ENCODE measurements around the gene C6orf132.
A peak's percentile ranks its signal among the peaks of the same experiment; 100 is the strongest.

C6orf132 gene

GRCh38 chr6:42084889-42085288 is 57.5 kb downstream of the C6orf132 start:
- DNase-seq (ENCODE audit: low read depth in 2 of 2): no peak

GRCh38 chr6:42083530-42083929 is 58.9 kb downstream of the C6orf132 start:
- no peak for DNase-seq (ENCODE audit: low read depth in 2 of 2)

GRCh38 chr6:42079941-42080464 is 62.4 kb downstream of the C6orf132 start:
- DNase-seq (ENCODE audit: low read depth in 2 of 2): no peak

- no peak for DNase-seq (ENCODE audit: low read depth in 2 of 2)
Measured at GRCh38 chr6:42078386-42078785, 64.0 kb downstream of the C6orf132 start.

GRCh38 chr6:42075159-42075838 is 67.1 kb downstream of the C6orf132 start:
- DNase-seq (ENCODE audit: low read depth in 2 of 2): peak; percentile 35 to 51

GRCh38 chr6:42073287-42073686 is 69.1 kb downstream of the C6orf132 start:
- DNase-seq (ENCODE audit: low read depth in 2 of 2): no peak

GRCh38 chr6:42071881-42072583 is 70.4 kb downstream of the C6orf132 start:
- DNase-seq (ENCODE audit: low read depth in 2 of 2): no peak

- DNase-seq (ENCODE audit: low read depth in 2 of 2): no peak
Measured at GRCh38 chr6:42068872-42069522, 73.4 kb downstream of the C6orf132 start.

GRCh38 chr6:42068173-42068572 is 74.2 kb downstream of the C6orf132 start:
- DNase-seq (ENCODE audit: low read depth in 2 of 2): no peak

GRCh38 chr6:42066156-42066675 is 76.2 kb downstream of the C6orf132 start:
- no peak for DNase-seq (ENCODE audit: low read depth in 2 of 2)

GRCh38 chr6:42059743-42060142 is 82.7 kb downstream of the C6orf132 start:
- DNase-seq (ENCODE audit: low read depth in 2 of 2): no peak

- DNase-seq (ENCODE audit: low read depth in 2 of 2): no peak
Measured at GRCh38 chr6:42053601-42054000, 88.8 kb downstream of the C6orf132 start.

- DNase-seq (ENCODE audit: low read depth in 2 of 2): no peak
Measured at GRCh38 chr6:42051268-42051653, 91.2 kb downstream of the C6orf132 start.
